Activated T-cell treated with anti-CD3 and anti-CD28 coated beads, Interleukin-2, amount 50 U/mL, for 72 hours (primary cell): ENCODE data around the gene MEX3B. TPM values are rescaled to one million over a fixed set of nuclear protein-coding genes. Genes with fewer than 3 reads are reported as not detected.

Experiments
- ATAC-seq, 2 donors: fragments of 150-1000 bp; cut with Tn5 transposase; replicated peaks in 1 of 2; 2 replicates each; pipeline ENCODE4 v1.10.0; 2021; ENCODE audit warnings: moderate library complexity in 2 of 2, mild to moderate bottlenecking in 1 of 2
- DNase-seq, 2 donors: peaks; one replicate each; pipeline ENCODE4 v3.0.0; 2021 to 2022; ENCODE audit warnings: mixed read lengths in 1 of 2
- H3K27ac Mint-ChIP-seq: one replicate; pipeline ENCODE4 v1.8.0; 2022; ENCODE audit warnings: mild to moderate bottlenecking, moderate library complexity, mixed read lengths
- H3K27me3 Mint-ChIP-seq: one replicate; pipeline ENCODE4 v1.8.0; 2022; ENCODE audit warnings: low read depth, mixed read lengths
- H3K36me3 Mint-ChIP-seq, 2 donors: one replicate each; pipeline ENCODE4 v1.8.0; 2022; ENCODE audit warnings: mixed read lengths in 2 of 2, mild to moderate bottlenecking in 1 of 2; ENCODE audit not compliant: insufficient read depth in 2 of 2
- H3K4me1 Mint-ChIP-seq: one replicate; pipeline ENCODE4 v1.8.0; 2022; ENCODE audit warnings: low read depth, mixed read lengths
- H3K4me3 Mint-ChIP-seq, 2 donors: one replicate each; pipeline ENCODE4 v1.8.0; 2022; ENCODE audit warnings: mild to moderate bottlenecking in 2 of 2, mixed read lengths in 2 of 2, moderate library complexity in 2 of 2
- H3K9me3 Mint-ChIP-seq, 2 donors: one replicate each; pipeline ENCODE4 v1.8.0; 2022; ENCODE audit warnings: mixed read lengths in 2 of 2
- total RNA-seq, 2 donors: library from RNA; stranded (reverse); gene quantifications; one replicate each; pipeline ENCODE4 v1.2.3, GENCODE V29; 2022

MEX3B gene
- total RNA-seq, 2 donors from 2014 or later = 0.72 to 1.4 TPM

- DNase-seq (no peak), ATAC-seq (no peak)
- no peak overlapping the region for H3K4me3 Mint-ChIP-seq
- no peak overlapping the region for H3K27ac Mint-ChIP-seq
- H3K4me1 Mint-ChIP-seq = peaks cover 5% of the 10 kb centered on the region
- H3K27me3 Mint-ChIP-seq = peaks cover 53% of the 10 kb centered on the region
- no peaks in the 10 kb centered on the region for H3K36me3 Mint-ChIP-seq
- no peaks in the 10 kb centered on the region for H3K9me3 Mint-ChIP-seq
These were observed 16.9 kb upstream of the MEX3B start for GRCh38 chr15:82062479-82063454.

DNA sequence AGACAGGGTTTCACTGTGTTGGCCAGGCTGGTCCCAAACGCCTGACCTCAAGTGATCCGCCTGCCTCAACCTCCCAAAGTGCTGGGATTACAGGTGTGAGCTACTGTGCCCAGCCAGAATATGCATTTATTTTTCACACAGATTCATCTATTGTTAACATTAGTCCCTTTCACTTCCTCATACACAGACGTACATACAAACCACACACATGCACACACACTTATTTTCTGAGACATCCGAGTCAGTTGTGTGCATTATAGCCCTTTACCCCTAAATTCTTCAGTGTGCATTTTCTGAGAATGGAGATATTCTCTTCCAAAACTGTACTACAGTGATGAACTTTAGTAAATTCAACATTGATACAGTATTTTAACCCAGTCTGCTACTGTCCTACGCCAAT is 15.0 kb upstream of the MEX3B start:
- Mint-ChIP-seq H3K27ac (no peak overlapping the region), H3K9me3 (no peaks in the 10 kb centered on the region), H3K27me3 (peaks cover 69% of the 10 kb centered on the region), H3K36me3 (no peaks in the 10 kb centered on the region), H3K4me3 (no peak overlapping the region), H3K4me1 (peaks cover 6% of the 10 kb centered on the region)
- no peak for ATAC-seq
- DNase-seq = no peak

DNA sequence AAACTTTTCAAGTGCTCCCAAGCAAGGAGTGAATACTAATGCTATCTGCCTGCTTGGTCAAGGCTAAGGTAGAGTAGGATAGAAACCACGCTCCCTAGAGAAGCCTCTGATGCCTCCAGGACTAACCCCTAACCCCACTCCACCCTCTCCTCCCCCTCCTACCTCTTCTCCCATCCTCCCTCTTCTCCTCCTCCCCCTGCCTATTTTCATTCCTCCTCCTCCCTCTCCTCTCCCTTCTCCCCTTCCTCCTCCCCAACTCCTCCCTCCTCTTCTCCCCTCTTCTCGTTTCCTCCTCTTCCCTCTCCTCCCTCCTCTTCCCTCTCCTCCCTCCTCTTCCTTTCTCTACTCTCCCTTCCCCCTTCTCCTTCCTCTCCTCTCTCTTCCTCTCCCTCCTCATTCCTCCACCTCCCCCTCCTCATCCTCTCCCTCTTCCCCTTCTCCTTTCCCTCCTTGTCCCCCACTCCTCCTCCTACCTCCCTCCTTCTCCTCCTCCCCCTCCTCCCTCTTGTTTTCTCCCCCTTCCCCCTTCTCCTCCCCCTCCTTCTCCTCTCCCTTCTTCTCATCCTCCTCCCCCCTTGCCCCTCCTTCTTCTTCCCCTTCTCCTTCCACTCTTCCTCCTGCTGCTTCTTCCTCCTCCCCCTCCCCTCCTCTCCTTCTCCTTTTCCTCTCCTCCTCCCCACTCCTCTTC is 12.8 kb upstream of the MEX3B start:
- Mint-ChIP-seq H3K9me3 (no peaks in the 10 kb centered on the region), H3K27ac (no peak overlapping the region), H3K4me1 (peaks cover 6% of the 10 kb centered on the region), H3K36me3 (no peaks in the 10 kb centered on the region), H3K4me3 (no peak overlapping the region), H3K27me3 (peaks cover 68% of the 10 kb centered on the region)
- ATAC-seq (no peak), DNase-seq (no peak)

DNA sequence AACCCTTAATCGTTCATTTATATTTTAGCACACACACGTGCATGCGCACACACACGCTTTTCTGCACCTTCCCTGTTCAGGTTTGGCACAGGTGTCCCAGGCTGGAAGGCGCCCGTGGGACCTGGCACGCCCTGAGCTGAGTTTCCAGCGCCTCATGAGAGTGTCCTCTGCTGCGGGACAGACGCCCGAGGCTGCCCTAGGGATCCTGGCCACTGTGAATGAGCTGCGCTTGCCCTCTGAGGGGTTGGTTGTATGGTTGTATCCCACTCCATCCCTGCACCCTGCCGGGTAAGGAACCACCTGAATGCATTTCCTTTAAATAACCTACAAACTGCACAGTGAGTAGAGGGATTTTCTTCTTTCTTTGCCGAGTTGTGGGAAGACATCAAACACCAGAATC is 12.2 kb upstream of the MEX3B start:
- H3K4me1 Mint-ChIP-seq = peaks cover 6% of the 10 kb centered on the region
- ATAC-seq = no peak
- no peaks in the 10 kb centered on the region for H3K9me3 Mint-ChIP-seq
- peaks cover 67% of the 10 kb centered on the region for H3K27me3 Mint-ChIP-seq
- H3K36me3 Mint-ChIP-seq = no peaks in the 10 kb centered on the region
- DNase-seq = no peak
- no peak overlapping the region for H3K27ac Mint-ChIP-seq
- H3K4me3 Mint-ChIP-seq = no peak overlapping the region

GRCh38 chr15:82056958-82057823 is 11.4 kb upstream of the MEX3B start:
- H3K9me3 Mint-ChIP-seq = no peaks in the 10 kb centered on the region
- peaks cover 6% of the 10 kb centered on the region for H3K4me1 Mint-ChIP-seq
- H3K4me3 Mint-ChIP-seq = no peak overlapping the region
- ATAC-seq (no peak), DNase-seq (no peak)
- H3K27ac Mint-ChIP-seq = no peak overlapping the region
- no peaks in the 10 kb centered on the region for H3K36me3 Mint-ChIP-seq
- peaks cover 59% of the 10 kb centered on the region for H3K27me3 Mint-ChIP-seq

- ATAC-seq (no peak), DNase-seq (no peak)
- Mint-ChIP-seq H3K36me3 (no peaks in the 10 kb centered on the region), H3K4me3 (no peak overlapping the region), H3K27ac (no peak overlapping the region), H3K4me1 (peaks cover 6% of the 10 kb centered on the region), H3K9me3 (no peaks in the 10 kb centered on the region), H3K27me3 (peaks cover 54% of the 10 kb centered on the region)
These were observed 6.9 kb upstream of the MEX3B start for GRCh38 chr15:82052751-82053150.

GRCh38 chr15:82051664-82052063 is 5.8 kb upstream of the MEX3B start:
- Mint-ChIP-seq H3K4me1 (peaks cover 10% of the 10 kb centered on the region), H3K36me3 (no peaks in the 10 kb centered on the region), H3K27me3 (peaks cover 48% of the 10 kb centered on the region), H3K9me3 (no peaks in the 10 kb centered on the region), H3K4me3 (no peak overlapping the region), H3K27ac (no peak overlapping the region)
- ATAC-seq = no peak
- no peak for DNase-seq

DNA sequence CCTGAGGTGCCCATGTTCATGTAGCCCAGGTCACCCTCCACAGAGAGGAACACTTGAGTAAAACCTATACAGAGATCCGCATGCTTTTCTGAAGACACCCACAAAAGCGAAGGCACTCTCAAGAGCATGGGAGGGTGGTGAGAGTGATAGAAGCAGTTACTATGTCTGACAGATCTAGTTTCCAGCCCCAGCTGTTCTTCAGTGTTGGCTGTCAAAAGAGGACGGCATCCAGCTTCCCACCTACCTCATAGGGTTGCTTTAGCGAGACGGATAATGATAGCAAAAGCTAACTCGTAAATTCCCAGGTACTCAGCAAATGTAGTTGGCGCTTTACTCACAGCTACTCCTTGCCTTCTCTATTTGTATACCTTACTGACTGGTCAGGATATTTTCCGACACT is 3.0 kb upstream of the MEX3B start:
- H3K36me3 Mint-ChIP-seq = no peaks in the 10 kb centered on the region
- H3K9me3 Mint-ChIP-seq = no peaks in the 10 kb centered on the region
- no peak for ATAC-seq
- H3K4me1 Mint-ChIP-seq = peaks cover 15% of the 10 kb centered on the region
- H3K4me3 Mint-ChIP-seq = no peak overlapping the region
- peaks cover 34% of the 10 kb centered on the region for H3K27me3 Mint-ChIP-seq
- no peak overlapping the region for H3K27ac Mint-ChIP-seq
- no peak for DNase-seq

DNA sequence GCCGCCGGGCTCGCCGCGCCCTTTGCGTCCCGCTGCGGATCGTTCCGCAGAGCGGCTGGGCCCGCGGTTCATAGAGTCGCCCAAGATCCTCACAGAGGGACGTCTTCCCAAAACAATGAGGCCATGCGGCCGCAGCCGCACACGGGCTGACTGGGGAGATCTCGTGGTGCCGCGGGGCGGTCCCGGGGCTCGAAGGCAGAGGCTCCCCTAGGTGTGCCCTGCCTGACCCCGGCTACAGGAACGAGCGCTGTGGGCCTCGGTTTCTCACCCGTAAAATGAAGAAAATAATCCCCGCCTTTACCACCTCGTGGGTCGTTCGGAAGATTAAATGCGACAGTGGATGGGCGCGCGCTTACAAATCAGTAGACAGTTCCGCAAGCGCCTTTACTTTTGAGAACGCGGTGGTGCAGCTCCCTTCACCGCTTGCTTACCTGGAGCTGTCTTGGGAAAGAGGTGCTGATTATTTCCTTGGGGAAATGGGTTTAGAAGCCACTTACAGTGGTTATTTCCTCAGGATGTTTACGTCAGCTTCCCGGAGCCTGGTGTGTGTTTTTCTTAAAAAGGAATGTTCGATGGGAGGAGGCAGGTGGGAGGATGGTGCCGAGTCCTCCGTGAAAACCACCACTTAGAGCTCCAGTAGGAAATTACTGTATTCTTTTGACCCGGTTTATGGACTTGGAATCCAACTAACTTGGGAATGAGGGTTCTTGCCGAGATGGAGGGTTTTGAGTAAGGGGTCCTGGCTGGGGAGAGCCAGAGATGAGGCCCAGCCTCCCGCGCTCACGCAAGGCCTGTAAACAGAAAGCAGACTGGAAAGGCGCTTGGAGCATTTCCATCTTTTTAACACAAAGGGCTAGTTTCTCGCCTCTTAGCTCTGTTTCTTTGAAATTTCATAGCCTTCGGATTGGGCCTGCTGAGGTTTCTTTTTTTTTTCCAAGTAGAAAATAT is 1.9 kb upstream of the MEX3B start:
- DNase-seq (no peak), ATAC-seq (peak in 1 of 2 donors; percentile 1)
- Mint-ChIP-seq H3K27ac (no peak overlapping the region), H3K9me3 (no peaks in the 10 kb centered on the region), H3K36me3 (no peaks in the 10 kb centered on the region), H3K27me3 (peaks cover 34% of the 10 kb centered on the region), H3K4me1 (peaks cover 21% of the 10 kb centered on the region), H3K4me3 (peak overlapping the region; percentile 83 to 90)

DNA sequence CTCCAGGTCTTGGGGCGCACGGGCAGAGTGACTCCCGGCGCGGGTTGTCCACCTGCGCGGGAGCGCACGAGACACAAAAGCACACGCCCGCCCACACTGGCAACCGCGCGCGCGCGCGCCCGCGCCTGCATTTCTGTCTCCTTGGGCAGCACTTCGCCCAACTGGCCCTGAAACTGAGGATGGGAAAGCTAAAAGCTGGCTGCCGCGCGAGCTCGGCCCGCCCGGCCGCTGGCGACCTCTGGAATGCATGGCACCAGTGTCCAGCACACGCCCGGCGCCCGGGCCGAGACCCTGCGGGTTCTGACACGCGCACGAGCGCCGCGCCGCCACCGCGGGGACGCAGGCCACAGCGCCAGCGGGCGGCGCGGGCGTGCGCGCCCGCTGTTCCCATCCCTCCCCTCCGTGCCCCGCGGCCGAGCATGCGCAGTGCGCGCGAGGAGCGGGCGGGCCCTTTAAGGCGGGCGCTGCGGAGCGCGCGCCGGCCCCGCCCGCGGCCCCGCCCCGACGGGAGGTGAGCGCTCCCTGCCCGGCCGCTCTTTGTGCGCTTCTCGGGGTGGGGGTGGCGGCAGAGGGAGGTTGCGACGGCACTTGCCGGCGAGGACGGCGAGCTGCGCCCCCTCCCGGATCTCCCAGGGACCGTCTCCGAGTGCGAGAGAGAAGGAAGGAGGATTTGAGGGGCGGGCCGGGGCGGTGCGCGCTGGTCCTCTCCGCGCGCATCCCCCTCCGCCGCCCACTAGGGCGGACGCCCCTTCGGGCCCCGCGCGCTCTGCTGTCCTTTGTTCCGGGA is 1.0 kb upstream of the MEX3B start:
- ATAC-seq (peak; percentile 77 to 79), DNase-seq (peak; percentile 95)
- peak overlapping the region; percentile 92 to 94 for H3K4me3 Mint-ChIP-seq
- peak overlapping the region; percentile 25 for H3K27ac Mint-ChIP-seq
- H3K9me3 Mint-ChIP-seq = no peaks in the 10 kb centered on the region
- peaks cover 21% of the 10 kb centered on the region for H3K4me1 Mint-ChIP-seq
- peaks cover 34% of the 10 kb centered on the region for H3K27me3 Mint-ChIP-seq
- H3K36me3 Mint-ChIP-seq = no peaks in the 10 kb centered on the region

DNA sequence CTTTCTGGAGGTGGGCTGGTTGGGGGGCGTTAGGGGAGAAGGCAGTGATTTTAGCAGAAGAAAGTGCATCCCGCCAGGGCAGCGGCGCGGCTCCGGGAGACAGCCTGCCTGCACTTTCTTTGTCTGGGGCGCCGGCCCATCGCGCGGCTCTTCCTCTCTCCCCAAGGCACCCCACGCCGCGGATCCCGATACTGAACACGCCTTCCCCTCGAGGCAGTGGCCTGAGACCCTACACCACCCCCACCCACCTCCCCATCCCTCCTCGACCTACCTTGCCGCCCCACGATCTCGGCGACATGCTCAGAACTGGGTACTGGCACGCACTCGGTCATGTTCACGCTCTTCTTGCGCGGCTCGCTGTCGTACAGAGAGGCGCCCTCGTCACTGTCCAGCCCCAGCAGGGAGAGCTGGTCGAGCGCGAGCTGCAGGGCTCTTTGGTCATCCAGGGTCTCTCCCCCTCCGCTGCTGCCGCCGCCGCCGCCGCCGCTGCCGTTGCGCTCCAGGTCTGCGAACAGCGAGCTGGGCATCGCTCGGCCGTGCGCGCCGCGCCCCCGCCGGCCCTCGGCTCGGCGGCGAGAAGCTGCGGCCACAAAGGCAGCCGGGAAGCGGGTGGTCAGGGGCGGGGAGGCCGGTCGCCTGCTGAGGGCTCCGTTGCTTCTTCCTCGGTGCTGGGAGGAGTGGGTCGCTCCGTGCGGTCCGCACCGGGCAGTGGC is 483 bp downstream of the MEX3B start:
- peaks cover 25% of the 10 kb centered on the region for H3K27me3 Mint-ChIP-seq
- peaks cover 21% of the 10 kb centered on the region for H3K4me1 Mint-ChIP-seq
- H3K9me3 Mint-ChIP-seq = no peaks in the 10 kb centered on the region
- peak; percentile 10 for ATAC-seq
- H3K27ac Mint-ChIP-seq = no peak overlapping the region
- H3K4me3 Mint-ChIP-seq = peak overlapping the region; percentile 92 to 94
- H3K36me3 Mint-ChIP-seq = no peaks in the 10 kb centered on the region
- peak; percentile 32 to 42 for DNase-seq
